GM21528 (cell line): Measurements from ENCODE around the gene CEACAM20.
"Not testable (repeated sequence)": the region's sequence is repeated elsewhere in the genome, so short reads cannot be mapped to it uniquely, and the experiment has no call there.

Source experiments
- ATAC-seq: cut with Tn5 transposase; IDR thresholded peaks from one replicate; pipeline ENCODE4 v1.9.1; 2021; ENCODE audit warnings: mild to moderate bottlenecking, moderate library complexity; ENCODE audit not compliant: unreplicated experiment, low FRiP score

The CEACAM20 gene

GRCh38 chr19:44499559-44499958 lies 29.9 kb downstream of the CEACAM20 start:
- ATAC-seq = no peak

- no peak for ATAC-seq
Observed at GRCh38 chr19:44498988-44499387, 30.5 kb downstream of the CEACAM20 start.

GRCh38 chr19:44496711-44497110 lies 32.8 kb downstream of the CEACAM20 start:
- ATAC-seq = no peak

- no peak for ATAC-seq
Observed at GRCh38 chr19:44476559-44477408, 52.7 kb downstream of the CEACAM20 start.

GRCh38 chr19:44468730-44469129 lies 60.7 kb downstream of the CEACAM20 start:
- not testable (repeated sequence) for ATAC-seq

GRCh38 chr19:44462600-44463286 lies 66.7 kb downstream of the CEACAM20 start:
- ATAC-seq = not testable (repeated sequence)
